A549 (cell line): ENCODE measurements around the gene SND1.

Experiments used
- KDM1A ChIP-seq: fragments of 200-600 bp; sonication (generic); IDR thresholded peaks from 2 replicates; pipeline ENCODE4 v1.6.1; 2016; ENCODE audit warnings: low read depth, mild to moderate bottlenecking
- RAD21 ChIP-seq, 2 experiments: fragments of >200 bp in 1 of 2; sonication (Bioruptor Twin) in 1 of 2; formaldehyde crosslinking in 1 of 2; IDR thresholded peaks in 1 of 2; conservative IDR thresholded peaks in 1 of 2; 2 replicates in 1 of 2; 3 replicates in 1 of 2; pipeline ENCODE4 v1.6.1; 2012 to 2018; ENCODE audit warnings: inconsistent platforms in 1 of 2
- TF ChIP-seq, protein P1 (sequence below): fragments of 450-650 bp; IDR thresholded peaks from 2 replicates; pipeline ENCODE4 v1.6.1; 2014; ENCODE audit warnings: antibody characterized with exemption
- TF ChIP-seq, protein P2 (sequence below): fragments of >200 bp; sonication (Bioruptor Twin); formaldehyde crosslinking; IDR thresholded peaks from 3 replicates; pipeline ENCODE4 v1.5.1; 2016

DNA sequence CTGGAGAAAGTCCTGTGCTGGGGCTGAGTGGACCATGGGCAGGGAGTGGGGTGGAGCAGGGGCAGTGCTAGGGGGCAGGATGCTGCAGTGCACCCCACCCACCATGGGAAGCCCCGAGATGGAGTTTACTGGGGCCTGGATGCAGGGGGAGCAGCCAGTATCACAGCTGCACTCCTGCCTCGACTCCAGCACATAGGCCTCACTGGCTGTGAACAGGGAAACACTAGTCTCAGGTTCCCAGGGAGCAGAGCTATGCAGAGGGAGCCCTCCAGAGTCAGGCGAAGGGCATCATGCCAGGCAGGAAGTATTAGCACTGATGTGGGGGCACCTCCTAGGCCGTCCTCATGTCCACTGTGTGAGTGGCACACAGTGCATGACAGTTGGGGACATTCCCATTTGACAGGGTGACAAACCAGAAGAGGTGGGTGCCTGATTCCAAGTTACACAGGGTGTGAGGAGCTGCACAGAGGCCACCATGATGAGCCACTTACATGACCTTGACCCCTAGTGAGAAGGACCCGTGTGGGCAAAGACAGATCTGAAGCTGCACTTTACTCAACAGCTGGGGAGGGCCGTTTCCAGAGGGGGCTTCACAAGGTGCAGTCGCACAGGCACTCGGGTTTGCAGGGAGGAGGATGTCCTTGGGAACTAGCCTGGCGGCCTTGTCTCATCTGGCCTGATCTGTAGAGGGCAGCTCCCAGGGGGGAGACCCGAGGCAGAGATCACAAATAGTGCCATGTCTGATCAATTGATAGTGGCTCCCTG, 449.1 kb downstream of the SND1 start:
- no peak for TF ChIP-seq RAD21 (conservative IDR thresholded peaks at IDR 0.05 in 1 of 2, IDR thresholded peaks at IDR 0.05 in 1 of 2)
- TF ChIP-seq, protein P1, sequence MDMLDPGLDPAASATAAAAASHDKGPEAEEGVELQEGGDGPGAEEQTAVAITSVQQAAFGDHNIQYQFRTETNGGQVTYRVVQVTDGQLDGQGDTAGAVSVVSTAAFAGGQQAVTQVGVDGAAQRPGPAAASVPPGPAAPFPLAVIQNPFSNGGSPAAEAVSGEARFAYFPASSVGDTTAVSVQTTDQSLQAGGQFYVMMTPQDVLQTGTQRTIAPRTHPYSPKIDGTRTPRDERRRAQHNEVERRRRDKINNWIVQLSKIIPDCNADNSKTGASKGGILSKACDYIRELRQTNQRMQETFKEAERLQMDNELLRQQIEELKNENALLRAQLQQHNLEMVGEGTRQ, result no peak
- TF ChIP-seq, protein P2, sequence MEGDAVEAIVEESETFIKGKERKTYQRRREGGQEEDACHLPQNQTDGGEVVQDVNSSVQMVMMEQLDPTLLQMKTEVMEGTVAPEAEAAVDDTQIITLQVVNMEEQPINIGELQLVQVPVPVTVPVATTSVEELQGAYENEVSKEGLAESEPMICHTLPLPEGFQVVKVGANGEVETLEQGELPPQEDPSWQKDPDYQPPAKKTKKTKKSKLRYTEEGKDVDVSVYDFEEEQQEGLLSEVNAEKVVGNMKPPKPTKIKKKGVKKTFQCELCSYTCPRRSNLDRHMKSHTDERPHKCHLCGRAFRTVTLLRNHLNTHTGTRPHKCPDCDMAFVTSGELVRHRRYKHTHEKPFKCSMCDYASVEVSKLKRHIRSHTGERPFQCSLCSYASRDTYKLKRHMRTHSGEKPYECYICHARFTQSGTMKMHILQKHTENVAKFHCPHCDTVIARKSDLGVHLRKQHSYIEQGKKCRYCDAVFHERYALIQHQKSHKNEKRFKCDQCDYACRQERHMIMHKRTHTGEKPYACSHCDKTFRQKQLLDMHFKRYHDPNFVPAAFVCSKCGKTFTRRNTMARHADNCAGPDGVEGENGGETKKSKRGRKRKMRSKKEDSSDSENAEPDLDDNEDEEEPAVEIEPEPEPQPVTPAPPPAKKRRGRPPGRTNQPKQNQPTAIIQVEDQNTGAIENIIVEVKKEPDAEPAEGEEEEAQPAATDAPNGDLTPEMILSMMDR, result no peak
- TF ChIP-seq KDM1A, result no peak
